Stimulated activated CD4-positive, alpha-beta T cell treated with anti-CD3 and anti-CD28 coated beads, Interleukin-1b, Interleukin-23, amount 100 ng/mL, for 1 hour (primary cell): Measurements from ENCODE around the gene ADAM8.

Source experiments
- DNase-seq, 2 donors: peaks; one replicate each; pipeline ENCODE4 v3.0.0-alpha.2; 2020; ENCODE audit warnings: low read depth in 2 of 2

ADAM8 gene

DNA sequence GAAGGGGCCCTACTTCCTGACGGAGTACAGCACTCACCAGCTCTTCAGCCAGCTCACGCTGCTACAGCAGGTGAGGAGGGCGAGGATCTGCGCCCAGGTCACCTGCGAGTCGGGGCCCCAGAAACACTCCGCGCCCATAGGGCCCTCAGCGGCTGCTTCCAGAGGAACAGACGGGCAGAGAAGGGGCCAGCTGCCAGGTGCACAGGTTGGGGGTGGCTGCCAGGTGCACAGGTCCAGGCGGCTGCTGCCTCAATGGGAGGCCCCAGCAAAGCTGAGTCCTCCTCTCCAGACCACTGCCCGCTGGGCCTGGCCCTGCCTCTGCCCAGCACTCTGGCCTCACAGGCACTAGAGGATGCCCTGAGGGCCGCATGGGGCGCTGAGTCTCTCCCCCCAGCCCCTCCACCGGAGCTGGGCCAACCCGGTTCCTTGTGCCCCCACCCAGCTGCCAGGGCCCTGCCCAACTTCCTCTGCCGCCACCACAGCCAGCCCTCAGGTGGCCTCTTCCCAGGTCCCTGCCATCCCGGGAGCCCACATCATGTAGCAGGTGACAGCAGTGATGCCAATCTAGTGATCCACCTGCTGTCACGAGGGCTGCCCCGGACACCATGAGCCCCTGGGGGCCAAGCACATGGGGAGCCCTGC lies 63.7 kb downstream of the ADAM8 start:
- DNase-seq = no peak
